Kidney epithelial cell (primary cell): Measurements from ENCODE around the gene ARSA. TPM values are rescaled to one million over a fixed set of nuclear protein-coding genes. Genes with fewer than 3 reads are reported as not detected.
A peak's percentile ranks its signal among the peaks of the same experiment; 100 is the strongest.
"Not testable (repeated sequence)": the region's sequence is repeated elsewhere in the genome, so short reads cannot be mapped to it uniquely, and the experiment has no call there.

Experiments
- DNase-seq: peaks from one replicate; pipeline ENCODE4 v3.0.0-alpha.2; 2010; ENCODE audit warnings: low read depth
- H3K27me3 ChIP-seq: 2 replicates; pipeline ENCODE4 v1.6.0; 2011; ENCODE audit warnings: low read length; ENCODE audit not compliant: control insufficient read depth, insufficient read depth
- H3K36me3 ChIP-seq: 2 replicates; pipeline ENCODE4 v1.5.1; 2011; ENCODE audit warnings: low read length; ENCODE audit not compliant: control insufficient read depth, insufficient read depth
- H3K4me3 ChIP-seq: 2 replicates; pipeline ENCODE4 v1.5.1; 2011; ENCODE audit warnings: low read depth, mild to moderate bottlenecking, control low read depth, low read length
- total RNA-seq: library from RNA; depleted of rRNA; stranded (reverse); fragments of >200 nt; gene quantifications from 2 replicates; pipeline ENCODE4 v1.2.3, GENCODE V29; 2015
- TF ChIP-seq, protein P1 (sequence below): IDR thresholded peaks from 2 replicates; pipeline ENCODE4 v1.5.1; 2011; ENCODE audit warnings: mild to moderate bottlenecking, moderate library complexity, low read length, control low read depth, inconsistent platforms; ENCODE audit not compliant: insufficient read depth, poor library complexity, severe bottlenecking

Gene ARSA
- total RNA-seq, 1 donor from 2014 or later = 42.7 TPM

DNA sequence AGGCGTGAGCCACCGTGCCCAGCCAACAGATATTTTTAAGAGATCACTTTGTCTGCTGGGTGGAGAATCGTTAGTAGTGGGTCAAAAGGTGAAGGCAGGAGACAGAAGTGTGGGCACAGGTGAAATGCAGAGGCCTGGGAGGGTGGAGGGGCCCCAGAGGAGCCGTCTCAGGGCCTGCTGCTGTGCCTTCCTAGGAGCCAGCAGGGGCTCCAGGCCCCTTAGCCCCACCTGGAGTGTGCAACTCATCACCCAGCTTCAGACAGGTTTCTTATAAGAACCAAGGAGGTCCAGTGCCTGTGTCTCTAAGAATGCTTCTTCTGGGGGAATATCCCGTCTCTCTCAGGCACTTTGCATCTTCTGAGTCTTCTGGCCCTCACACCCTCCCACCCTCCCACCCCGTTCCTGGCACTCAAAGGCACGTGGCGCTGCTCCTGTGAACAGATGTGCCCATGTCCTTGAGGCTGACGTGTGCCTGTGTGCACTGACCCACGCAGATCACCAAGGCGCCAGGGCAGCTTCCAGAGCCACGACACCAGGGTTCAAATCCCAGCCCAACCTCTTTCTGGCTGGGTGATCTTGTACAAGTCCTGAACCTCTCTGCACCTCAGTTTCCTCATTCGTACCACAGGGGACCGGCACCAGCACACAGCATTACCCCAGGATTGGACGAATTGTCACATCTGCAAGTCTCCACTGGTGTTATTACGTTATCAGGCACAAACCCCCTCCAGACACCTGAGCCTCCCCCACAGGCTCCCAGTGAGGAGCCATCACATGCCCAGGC lies 3.4 kb downstream of the ARSA start:
- Histone ChIP-seq H3K36me3 (no peaks in the 10 kb centered on the region), H3K27me3 (no peaks in the 10 kb centered on the region), H3K4me3 (no peak overlapping the region)
- DNase-seq = no peak
- TF ChIP-seq, protein P1, sequence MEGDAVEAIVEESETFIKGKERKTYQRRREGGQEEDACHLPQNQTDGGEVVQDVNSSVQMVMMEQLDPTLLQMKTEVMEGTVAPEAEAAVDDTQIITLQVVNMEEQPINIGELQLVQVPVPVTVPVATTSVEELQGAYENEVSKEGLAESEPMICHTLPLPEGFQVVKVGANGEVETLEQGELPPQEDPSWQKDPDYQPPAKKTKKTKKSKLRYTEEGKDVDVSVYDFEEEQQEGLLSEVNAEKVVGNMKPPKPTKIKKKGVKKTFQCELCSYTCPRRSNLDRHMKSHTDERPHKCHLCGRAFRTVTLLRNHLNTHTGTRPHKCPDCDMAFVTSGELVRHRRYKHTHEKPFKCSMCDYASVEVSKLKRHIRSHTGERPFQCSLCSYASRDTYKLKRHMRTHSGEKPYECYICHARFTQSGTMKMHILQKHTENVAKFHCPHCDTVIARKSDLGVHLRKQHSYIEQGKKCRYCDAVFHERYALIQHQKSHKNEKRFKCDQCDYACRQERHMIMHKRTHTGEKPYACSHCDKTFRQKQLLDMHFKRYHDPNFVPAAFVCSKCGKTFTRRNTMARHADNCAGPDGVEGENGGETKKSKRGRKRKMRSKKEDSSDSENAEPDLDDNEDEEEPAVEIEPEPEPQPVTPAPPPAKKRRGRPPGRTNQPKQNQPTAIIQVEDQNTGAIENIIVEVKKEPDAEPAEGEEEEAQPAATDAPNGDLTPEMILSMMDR = no peak

DNA sequence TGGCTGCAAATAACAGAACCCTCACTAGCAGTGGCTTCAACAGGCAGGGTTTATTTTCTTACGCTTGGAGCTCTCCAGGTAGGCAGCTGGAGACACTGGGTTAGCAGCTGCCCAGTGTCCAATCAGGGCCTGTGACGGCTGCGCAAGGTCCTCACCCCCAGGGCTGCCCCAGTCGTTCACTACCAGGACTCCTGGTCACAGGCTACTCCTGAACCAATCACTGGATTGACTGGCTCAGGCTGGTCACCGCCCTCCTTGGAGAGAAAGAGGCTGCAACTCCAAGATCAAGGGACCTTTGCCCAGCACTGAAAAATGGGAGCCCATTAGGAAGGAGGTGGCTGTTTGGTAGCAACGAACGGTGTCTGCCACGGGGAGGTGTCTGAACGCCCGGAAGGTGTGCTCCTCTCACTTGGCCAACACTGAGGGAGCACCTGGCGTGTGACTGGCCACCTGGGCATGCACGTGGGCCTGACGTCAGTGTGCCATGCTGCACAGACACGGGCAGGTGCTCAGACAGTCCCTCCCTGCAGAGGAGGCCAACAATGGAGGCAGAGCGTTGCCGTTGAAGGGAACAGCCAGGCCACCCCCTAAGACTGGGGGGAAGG lies 5.1 kb downstream of the ARSA start:
- no peaks in the 10 kb centered on the region for H3K27me3 ChIP-seq
- no peaks in the 10 kb centered on the region for H3K36me3 ChIP-seq
- no peak for DNase-seq
- TF ChIP-seq, protein P1 = no peak
- H3K4me3 ChIP-seq = no peak overlapping the region

DNA sequence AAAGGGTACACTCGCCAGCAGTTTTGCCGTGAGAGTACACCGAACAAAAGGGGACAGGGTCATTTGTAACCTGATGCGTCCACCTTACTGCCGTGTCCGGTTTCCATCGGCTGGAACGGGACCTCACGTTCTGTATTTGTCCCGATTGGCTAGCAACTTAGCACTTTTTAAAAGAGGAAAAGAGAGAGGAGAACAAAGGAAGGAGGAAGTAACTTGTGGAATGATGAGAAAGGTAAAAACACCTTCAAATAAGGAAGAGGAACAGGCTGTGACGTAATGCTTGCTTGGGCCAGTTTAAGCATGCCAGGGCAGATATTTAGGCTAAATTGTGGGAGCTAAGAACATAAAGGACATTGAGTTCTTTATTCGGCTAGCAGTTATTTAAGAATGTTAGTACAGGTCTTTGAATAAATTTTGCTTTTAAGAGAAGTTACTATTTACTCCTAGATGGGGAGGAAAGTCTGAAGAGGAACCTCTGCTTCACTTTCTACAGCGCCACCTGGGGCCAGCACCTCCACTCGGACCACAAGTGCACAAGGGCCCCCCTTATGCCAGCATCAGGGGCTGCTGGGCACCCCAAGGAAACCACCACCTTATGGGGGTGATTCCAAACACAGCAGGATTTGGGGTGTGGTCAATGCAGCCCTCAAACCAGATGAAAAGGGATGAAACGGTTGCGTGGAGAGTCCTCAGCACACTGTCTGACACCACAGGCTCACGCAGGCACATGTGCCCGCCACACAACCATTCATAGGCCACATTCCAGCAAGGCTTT lies 5.8 kb downstream of the ARSA start:
- TF ChIP-seq, protein P1 = peak; percentile 37
- no peaks in the 10 kb centered on the region for H3K36me3 ChIP-seq
- H3K4me3 ChIP-seq = peak overlapping the region; percentile 10
- no peak for DNase-seq
- H3K27me3 ChIP-seq = no peaks in the 10 kb centered on the region

DNA sequence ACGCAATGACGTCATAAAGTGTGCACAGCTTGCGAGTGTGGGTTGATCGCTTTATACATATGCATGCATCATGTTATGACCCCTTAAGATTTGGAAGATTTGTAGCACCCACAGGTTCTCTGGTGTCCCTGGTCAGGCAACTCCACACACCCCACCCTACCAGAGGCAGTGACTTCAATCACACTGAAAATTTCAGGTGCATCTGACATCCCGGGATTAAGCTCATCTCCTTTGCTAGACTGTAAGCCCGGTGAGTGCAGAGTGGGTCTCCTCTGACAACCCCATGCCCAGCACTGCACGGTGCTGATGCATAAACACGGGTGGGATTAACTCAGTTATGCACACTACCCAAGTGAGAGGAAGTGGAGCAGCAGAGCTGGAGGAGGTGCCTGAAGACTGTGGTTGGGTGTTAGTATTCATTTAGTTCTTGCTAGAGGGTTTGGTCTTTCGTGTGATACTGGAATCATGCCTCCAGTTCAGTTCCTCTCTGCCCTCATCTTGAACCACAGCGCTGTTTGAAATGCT lies 6.5 kb downstream of the ARSA start:
- Histone ChIP-seq H3K27me3 (no peaks in the 10 kb centered on the region), H3K36me3 (no peaks in the 10 kb centered on the region), H3K4me3 (peak overlapping the region; percentile 10)
- DNase-seq = no peak
- TF ChIP-seq, protein P1 = no peak

DNA sequence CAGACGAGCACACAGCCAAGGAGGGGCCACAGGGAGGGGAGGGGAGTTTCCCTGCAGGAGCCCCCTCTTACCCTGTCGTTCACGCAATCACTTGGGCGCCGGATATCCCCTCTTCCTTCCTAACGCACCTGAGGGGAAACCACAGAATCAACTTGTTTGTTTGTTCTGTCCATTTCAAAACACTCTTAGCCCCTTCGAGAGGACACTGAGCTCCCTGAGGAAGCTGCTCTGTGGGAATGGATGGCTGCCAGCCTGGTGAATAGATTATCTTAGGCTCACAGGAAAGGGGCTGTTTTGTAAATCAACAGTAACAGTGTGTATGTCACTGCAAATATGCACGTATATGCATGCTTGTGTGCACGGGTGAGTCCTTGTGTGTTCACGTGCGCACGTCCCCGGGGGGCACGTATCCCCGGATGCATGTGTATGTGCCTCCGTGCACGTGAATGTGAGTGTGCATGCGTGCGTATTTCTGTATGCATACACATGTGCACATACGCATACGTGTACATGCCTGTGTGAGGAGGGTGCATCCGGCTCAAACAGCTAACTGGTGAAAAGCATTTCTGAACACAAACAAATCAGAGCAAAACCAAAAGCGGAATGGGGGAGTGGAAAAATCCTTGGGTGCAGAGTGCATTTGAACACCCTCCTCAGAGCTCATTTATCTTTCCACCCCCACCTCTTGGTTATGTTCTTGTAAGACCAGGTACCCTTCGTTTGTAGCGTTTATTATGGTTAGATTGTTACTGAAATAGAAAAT lies 7.2 kb downstream of the ARSA start:
- H3K36me3 ChIP-seq = no peaks in the 10 kb centered on the region
- no peak overlapping the region for H3K4me3 ChIP-seq
- DNase-seq = no peak
- TF ChIP-seq, protein P1 = no peak
- H3K27me3 ChIP-seq = no peaks in the 10 kb centered on the region

DNA sequence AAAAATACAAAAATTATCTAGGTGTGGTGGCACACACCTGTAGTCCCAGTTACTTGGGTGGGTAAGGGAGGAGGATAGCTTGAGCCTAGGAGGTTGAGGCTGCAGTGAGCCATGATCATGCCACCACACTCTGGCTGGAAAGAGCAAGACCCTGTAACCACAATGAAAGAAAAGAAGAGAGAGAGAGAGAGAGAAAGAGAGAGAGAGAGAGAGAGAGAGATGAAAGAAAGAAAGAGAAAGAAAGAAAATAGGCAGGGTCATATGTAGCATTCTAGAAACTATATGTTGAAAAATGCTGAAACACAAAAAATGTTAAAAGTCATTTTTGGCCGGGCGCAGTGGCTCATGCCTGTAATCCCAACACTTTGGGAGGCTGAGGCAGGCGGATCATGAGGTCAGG lies 13.7 kb downstream of the ARSA start:
- H3K4me3 ChIP-seq, DNase-seq, H3K36me3 ChIP-seq: not testable (repeated sequence)
- peaks cover 33% of the 10 kb centered on the region for H3K27me3 ChIP-seq
